Natural killer cell (primary cell): ENCODE data around the gene CHST8. TPM values are rescaled to one million over a fixed set of nuclear protein-coding genes. Genes with fewer than 3 reads are reported as not detected.

Experiments
- ATAC-seq, 3 donors: fragments of 150-1000 bp in 2 of 3; fragments of 200-7000 bp in 1 of 3; cut with Tn5 transposase; 1 replicate in 1 of 3; 2 replicates in 2 of 3; pipeline ENCODE4 v1.10.0; 2021; ENCODE audit warnings: mild to moderate bottlenecking in 2 of 3, moderate library complexity in 2 of 3
- DNase-seq, 2 donors: peaks; one replicate each; pipeline versions ENCODE4 v3.0.0 to v3.0.0-alpha.2; 2013 to 2021; ENCODE audit warnings: mixed read lengths in 1 of 2
- H3K27ac ChIP-seq: one replicate; pipeline ENCODE4 v1.5.1; 2013; ENCODE audit warnings: mild to moderate bottlenecking, low read length
- H3K27me3 ChIP-seq: one replicate; pipeline ENCODE4 v1.6.1; 2013; ENCODE audit warnings: low read length; ENCODE audit not compliant: control insufficient read depth, insufficient read depth
- H3K36me3 ChIP-seq: one replicate; pipeline ENCODE4 v1.6.1; 2013; ENCODE audit warnings: low read length; ENCODE audit not compliant: control insufficient read depth, insufficient read depth
- H3K4me1 ChIP-seq: one replicate; pipeline ENCODE4 v1.6.1; 2013; ENCODE audit warnings: low read length; ENCODE audit not compliant: control insufficient read depth, insufficient read depth
- H3K4me3 ChIP-seq: one replicate; pipeline ENCODE4 v1.5.1; 2013; ENCODE audit warnings: low read length
- H3K9me3 ChIP-seq: one replicate; pipeline ENCODE4 v1.6.1; 2013; ENCODE audit warnings: low read length; ENCODE audit not compliant: control insufficient read depth, insufficient read depth
- H3K27ac Mint-ChIP-seq, 2 donors: one replicate each; pipeline ENCODE4 v1.8.0; 2022; ENCODE audit warnings: mild to moderate bottlenecking in 2 of 2, mixed read lengths in 2 of 2, moderate library complexity in 1 of 2
- H3K27me3 Mint-ChIP-seq, 2 donors: one replicate each; pipeline ENCODE4 v1.8.0; 2022; ENCODE audit warnings: low read depth in 2 of 2, mixed read lengths in 2 of 2
- H3K36me3 Mint-ChIP-seq: one replicate; pipeline ENCODE4 v1.8.0; 2022; ENCODE audit warnings: mixed read lengths
- H3K4me1 Mint-ChIP-seq, 2 donors: one replicate each; pipeline ENCODE4 v1.8.0; 2022; ENCODE audit warnings: mixed read lengths in 2 of 2
- H3K4me3 Mint-ChIP-seq: one replicate; pipeline ENCODE4 v1.8.0; 2022; ENCODE audit warnings: mild to moderate bottlenecking, moderate library complexity, mixed read lengths
- H3K9me3 Mint-ChIP-seq, 2 donors: one replicate each; pipeline ENCODE4 v1.8.0; 2022; ENCODE audit warnings: mixed read lengths in 2 of 2
- WGBS: methylation state at CpG from one replicate; pipeline ENCODE4 v1.1.7; 2013; ENCODE audit warnings: missing lambda C conversion rate; ENCODE audit not compliant: insufficient coverage; 5-methylcytosine and 5-hydroxymethylcytosine counted together
- intact Hi-C: fragments of 100-400 bp; cut with micrococcal nuclease; formaldehyde crosslinking; loops from one replicate; pipeline ENCODE4 v1.14.2; 2022
- total RNA-seq, 4 donors: library from RNA; stranded (reverse); fragments of 120-200 nt in 1 of 4; gene quantifications; one replicate each; pipeline versions ENCODE4 v1.2.3 to v1.2.4, GENCODE V29; 2013 to 2022
- TF ChIP-seq, protein P1 (sequence below): fragments of 200-600 bp; IDR thresholded peaks from one replicate; pipeline ENCODE4 v1.8.0; 2022; ENCODE audit warnings: antibody characterized with exemption

The CHST8 gene
- total RNA-seq, 3 donors from 2014 or later (not counting 1 experiment from before 2014, with no cell fraction given): not detected

DNA sequence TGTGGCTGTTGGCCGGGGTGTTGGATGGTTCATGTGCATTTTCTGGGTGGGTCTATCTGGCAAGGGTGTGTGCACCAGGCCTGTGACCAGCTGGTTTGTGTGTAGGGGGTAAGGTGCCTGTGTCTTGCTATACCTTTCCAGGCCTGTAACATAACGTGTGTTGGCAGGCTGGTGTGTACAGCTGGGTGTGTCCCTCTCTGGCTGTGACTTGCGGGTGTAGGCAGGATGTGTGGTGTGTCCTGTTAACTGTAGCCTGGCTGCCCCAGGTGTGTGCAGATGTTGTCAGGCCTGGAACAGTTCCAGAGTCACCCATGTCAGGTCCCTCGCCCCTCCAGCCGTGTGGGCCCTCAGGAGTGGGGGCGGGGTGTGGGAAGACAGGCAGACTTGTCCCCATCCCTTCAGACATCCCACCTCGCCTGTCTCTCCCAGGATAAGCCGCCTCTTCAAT, 184.7 kb downstream of the CHST8 start:
- Mint-ChIP-seq H3K36me3 (no peaks in the 10 kb centered on the region), H3K4me1 (peaks cover 0 to 7% of the 10 kb centered on the region in 2 donors), H3K4me3 (no peak overlapping the region), H3K27me3 (no peaks in the 10 kb centered on the region), H3K27ac (no peak overlapping the region), H3K9me3 (no peaks in the 10 kb centered on the region)
- Histone ChIP-seq H3K4me1 (peaks cover 5% of the 10 kb centered on the region), H3K27ac (no peak overlapping the region), H3K36me3 (no peaks in the 10 kb centered on the region), H3K4me3 (no peak overlapping the region), H3K27me3 (no peaks in the 10 kb centered on the region), H3K9me3 (no peaks in the 10 kb centered on the region)
- DNase-seq (no peak), ATAC-seq (no peak)
- WGBS: 76% methylated on average over 8 of the region's 8 CpGs
- TF ChIP-seq, protein P1, sequence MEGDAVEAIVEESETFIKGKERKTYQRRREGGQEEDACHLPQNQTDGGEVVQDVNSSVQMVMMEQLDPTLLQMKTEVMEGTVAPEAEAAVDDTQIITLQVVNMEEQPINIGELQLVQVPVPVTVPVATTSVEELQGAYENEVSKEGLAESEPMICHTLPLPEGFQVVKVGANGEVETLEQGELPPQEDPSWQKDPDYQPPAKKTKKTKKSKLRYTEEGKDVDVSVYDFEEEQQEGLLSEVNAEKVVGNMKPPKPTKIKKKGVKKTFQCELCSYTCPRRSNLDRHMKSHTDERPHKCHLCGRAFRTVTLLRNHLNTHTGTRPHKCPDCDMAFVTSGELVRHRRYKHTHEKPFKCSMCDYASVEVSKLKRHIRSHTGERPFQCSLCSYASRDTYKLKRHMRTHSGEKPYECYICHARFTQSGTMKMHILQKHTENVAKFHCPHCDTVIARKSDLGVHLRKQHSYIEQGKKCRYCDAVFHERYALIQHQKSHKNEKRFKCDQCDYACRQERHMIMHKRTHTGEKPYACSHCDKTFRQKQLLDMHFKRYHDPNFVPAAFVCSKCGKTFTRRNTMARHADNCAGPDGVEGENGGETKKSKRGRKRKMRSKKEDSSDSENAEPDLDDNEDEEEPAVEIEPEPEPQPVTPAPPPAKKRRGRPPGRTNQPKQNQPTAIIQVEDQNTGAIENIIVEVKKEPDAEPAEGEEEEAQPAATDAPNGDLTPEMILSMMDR: no peak
- intact Hi-C loops: no loop called here

DNA sequence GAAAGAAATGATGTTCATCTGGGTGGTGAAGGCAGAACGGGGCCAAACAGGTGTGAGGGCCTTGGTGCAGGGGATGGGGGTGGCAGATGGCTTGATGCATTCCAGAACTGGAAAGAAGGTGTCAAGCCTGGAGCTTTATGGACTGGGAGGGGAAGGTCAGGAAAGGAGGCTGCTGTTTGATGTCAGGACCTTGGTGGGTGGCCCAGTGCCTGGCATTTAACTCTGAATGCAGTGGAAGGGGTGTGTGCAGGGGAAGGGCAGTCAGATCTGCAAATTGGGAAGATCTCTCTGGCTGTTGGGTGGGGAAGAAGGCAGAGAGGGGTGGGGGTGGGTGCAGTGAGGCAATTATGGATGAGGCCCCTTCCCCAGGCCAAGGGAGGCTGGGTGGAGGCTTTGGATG, 186.6 kb downstream of the CHST8 start:
- DNase-seq (no peak), ATAC-seq (no peak)
- H3K4me3 ChIP-seq: no peak overlapping the region
- Mint-ChIP-seq H3K9me3 (no peaks in the 10 kb centered on the region), H3K4me1 (peaks cover 0 to 7% of the 10 kb centered on the region in 2 donors), H3K27ac (no peak overlapping the region), H3K27me3 (no peaks in the 10 kb centered on the region), H3K36me3 (no peaks in the 10 kb centered on the region), H3K4me3 (no peak overlapping the region)
- WGBS: 84% methylated on average over 1 of the region's 1 CpG
- peaks cover 5% of the 10 kb centered on the region for H3K4me1 ChIP-seq
- intact Hi-C loops: no loop called here
- no peaks in the 10 kb centered on the region for H3K9me3 ChIP-seq
- no peaks in the 10 kb centered on the region for H3K27me3 ChIP-seq
- TF ChIP-seq, protein P1: no peak
- H3K27ac ChIP-seq: no peak overlapping the region
- H3K36me3 ChIP-seq: no peaks in the 10 kb centered on the region

DNA sequence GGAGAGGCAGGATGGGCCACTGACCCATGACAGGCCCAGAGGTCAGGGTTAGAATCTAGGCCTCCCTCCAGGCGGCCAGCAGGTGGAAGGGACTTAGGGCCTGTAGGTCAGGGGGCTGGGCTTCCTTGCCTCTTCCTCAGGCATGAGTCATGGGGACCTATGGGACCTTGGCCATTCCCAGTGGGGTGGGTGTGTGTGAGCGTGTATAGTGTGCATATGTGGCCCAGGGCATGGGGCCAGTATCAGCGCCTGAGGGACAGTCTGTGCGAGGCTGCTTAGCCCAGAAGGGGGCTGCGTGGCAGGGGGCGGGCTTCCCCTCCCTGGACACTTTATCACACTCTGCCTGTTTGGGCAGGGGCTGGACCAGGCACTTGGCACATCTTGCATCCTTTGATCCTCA, 188.2 kb downstream of the CHST8 start:
- TF ChIP-seq, protein P1: no peak
- 90% methylated on average over 6 of the region's 6 CpGs for WGBS
- Histone ChIP-seq H3K36me3 (no peaks in the 10 kb centered on the region), H3K9me3 (no peaks in the 10 kb centered on the region), H3K27ac (no peak overlapping the region), H3K4me1 (peaks cover 5% of the 10 kb centered on the region), H3K27me3 (no peaks in the 10 kb centered on the region), H3K4me3 (no peak overlapping the region)
- Mint-ChIP-seq H3K9me3 (no peaks in the 10 kb centered on the region), H3K4me3 (no peak overlapping the region), H3K27ac (no peak overlapping the region), H3K36me3 (no peaks in the 10 kb centered on the region), H3K27me3 (no peaks in the 10 kb centered on the region), H3K4me1 (peaks cover 0 to 7% of the 10 kb centered on the region in 2 donors)
- DNase-seq (no peak), ATAC-seq (no peak)
- intact Hi-C loops: no loop called here

DNA sequence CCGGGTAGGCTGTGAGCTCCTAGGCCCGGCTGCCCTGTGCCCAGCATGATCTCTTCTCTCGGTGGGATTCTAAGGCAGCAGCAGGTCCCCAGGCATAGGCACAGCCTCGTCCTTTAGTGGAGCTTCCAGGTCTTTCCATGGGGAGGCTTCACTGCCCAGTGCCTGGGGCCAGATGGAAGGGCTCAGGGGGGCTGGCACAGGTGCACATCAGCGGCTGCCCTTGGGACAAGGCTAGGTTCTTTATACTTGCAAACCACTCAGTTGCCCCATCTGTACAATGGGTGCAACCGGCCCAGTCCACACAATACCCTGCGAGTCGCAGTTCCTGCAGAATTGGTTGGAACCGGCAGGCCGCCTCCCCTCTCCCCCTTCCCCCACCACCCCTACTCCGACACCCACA, 189.1 kb downstream of the CHST8 start:
- Histone ChIP-seq H3K4me3 (no peak overlapping the region), H3K36me3 (no peaks in the 10 kb centered on the region), H3K27me3 (no peaks in the 10 kb centered on the region), H3K27ac (no peak overlapping the region), H3K9me3 (no peaks in the 10 kb centered on the region), H3K4me1 (peaks cover 5% of the 10 kb centered on the region)
- no peak overlapping the region for H3K27ac Mint-ChIP-seq
- no peaks in the 10 kb centered on the region for H3K36me3 Mint-ChIP-seq
- no peak overlapping the region for H3K4me3 Mint-ChIP-seq
- ATAC-seq (no peak), DNase-seq (no peak)
- H3K4me1 Mint-ChIP-seq: peaks cover 0 to 7% of the 10 kb centered on the region in 2 donors
- H3K27me3 Mint-ChIP-seq: no peaks in the 10 kb centered on the region
- H3K9me3 Mint-ChIP-seq: no peaks in the 10 kb centered on the region
- TF ChIP-seq, protein P1: no peak
- intact Hi-C loops: no loop called here
- 93% methylated on average over 10 of the region's 11 CpGs for WGBS
